Inflammatory macrophage (primary cell): ENCODE results near the gene TMEM229B.
"Not testable (repeated sequence)": the region's sequence is repeated elsewhere in the genome, so short reads cannot be mapped to it uniquely, and the experiment has no call there.

Source experiments
- DNase-seq, 2 donors: peaks; one replicate each; pipeline ENCODE4 v3.0.0-alpha.2; 2020 to 2022

Gene TMEM229B

DNA sequence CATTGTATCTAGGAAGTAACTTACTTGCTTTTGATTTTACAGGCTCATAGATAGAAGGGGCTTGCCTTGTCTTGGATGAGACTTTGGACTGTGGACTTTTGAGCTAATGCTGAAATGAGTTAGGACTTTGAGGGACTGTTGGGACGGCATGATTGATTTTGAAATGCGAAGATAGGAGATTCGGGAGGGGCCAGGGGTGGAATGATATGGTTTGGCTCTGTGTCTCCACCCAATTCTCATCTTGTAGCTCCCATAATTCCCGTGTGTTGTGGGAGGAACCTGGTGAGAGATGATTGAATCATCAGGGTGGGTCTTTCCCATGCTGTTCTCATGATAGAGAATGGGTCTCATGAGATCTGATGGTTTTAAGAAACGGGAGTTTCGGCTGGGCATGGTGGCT is 36.9 kb downstream of the TMEM229B start:
- not testable (repeated sequence) for DNase-seq

DNA sequence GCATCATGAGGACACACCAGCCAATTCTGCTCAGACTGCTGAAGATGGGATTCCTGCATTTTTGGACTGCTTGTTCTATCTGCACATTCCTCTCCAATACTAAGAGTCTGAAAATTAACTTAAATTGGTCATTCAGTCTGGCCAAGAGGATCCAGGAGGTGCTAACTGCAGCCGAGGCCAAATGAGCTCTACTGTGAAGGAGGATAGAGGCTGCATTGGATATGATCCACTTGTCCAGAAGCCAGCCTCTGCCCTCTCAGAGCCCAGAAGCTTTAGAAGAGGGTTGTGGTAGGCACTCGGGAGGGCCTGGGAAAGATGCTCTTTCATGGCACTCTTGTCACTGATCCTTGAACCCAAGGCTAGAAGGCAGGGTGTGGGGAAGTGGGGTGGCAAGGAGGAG is 39.4 kb downstream of the TMEM229B start:
- no peak for DNase-seq

DNA sequence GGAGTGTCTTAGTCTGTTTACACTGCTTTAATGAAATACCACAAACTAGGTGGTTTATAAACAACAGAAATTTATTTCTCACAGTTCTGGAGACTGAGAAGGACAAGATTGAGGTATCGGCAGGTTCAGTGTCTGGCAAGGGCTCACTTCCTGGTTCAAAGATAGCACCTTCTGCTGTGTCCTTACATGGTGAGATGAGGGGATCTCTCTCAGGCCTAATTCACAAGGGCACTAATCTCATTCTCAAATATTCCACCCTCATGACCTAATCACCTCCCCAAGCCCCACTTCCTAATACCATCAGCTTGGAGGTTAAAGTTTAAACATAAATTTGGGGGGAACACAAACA is 41.5 kb downstream of the TMEM229B start:
- no peak for DNase-seq

DNA sequence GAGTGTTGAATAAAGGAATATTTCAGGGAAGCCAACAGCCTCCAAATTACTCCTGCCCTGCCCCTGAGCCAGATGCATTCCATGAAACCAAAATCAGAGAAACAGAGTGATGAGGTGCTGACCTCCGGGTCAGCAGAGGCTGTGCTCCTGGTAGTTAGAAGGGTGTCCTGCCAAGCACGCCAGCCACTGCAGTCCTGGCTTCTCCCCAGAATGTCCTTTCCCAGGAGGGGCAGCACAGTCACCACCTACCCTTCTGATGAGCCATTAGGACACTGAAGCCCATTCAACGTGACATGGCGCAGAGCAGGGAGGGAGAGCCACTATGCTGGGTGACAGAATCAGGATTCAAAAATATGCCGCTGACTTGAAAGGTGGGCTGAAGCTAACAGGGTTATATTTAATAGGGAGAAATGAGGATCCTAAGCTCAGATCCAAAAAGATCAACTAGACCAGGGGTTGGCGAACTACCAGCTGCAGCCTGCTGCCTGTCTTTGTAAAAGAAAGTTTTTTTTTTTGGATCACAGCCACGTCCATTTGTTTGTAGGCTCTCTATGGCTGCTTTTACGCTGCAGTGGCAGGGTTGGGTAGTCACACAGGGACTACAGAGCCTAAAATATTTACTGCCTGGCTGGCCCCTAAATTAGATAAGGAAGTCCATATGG is 42.0 kb downstream of the TMEM229B start:
- no peak for DNase-seq

DNA sequence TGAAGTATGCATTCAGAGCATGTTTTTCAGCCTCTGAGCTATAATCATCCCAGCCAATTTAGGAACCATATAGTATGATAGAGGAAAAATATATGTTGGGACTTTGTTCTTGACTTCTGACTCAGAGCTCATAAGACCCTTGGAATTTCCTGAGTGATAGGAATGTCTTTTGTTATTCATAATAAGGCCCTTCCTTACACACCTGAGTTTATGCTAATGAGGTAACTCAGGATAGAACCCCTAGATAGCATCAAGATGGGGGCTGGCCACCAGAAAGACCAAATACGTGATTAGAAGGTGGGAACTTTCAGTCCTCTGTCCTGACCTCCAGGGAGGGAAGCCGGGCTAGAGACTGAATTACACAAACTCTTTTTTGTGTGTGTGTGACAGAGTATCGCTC is 44.1 kb downstream of the TMEM229B start:
- no peak for DNase-seq

DNA sequence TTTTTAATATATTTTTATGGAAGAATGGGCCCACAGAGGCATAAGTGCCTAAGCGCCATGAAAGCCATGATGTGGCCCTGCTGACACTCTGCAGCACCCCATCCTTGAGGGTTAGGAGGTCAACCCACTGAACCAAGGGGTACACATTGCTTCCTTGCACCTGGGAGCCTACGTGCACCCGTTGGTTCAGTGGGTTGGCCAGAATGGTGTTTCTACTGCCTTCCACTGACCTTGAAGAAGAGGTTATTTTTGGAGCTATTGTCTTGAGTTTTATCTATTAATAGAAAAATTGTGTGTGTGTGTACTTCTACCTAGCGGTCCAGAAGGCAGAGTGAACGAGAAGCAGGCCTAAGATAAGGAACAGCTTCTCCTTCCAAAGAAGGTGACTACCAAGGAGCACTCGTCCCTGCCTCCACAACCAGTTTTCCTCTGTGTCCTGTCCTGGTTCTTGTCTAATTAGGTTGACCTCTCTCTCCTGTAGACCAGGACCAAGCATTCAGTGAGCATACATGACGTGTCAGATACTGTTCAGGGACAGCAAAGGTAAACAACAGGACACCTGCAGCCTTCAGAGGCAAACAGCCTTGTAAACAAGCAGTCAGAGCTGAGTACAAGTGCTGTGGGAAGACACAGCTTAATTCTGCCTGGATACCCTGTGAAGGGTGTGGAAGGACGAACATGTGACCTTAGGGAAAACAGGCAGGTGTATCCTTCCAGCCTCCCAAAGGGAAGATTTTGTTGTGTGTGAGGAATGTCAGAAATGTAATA is 46.2 kb downstream of the TMEM229B start:
- DNase-seq: no peak

DNA sequence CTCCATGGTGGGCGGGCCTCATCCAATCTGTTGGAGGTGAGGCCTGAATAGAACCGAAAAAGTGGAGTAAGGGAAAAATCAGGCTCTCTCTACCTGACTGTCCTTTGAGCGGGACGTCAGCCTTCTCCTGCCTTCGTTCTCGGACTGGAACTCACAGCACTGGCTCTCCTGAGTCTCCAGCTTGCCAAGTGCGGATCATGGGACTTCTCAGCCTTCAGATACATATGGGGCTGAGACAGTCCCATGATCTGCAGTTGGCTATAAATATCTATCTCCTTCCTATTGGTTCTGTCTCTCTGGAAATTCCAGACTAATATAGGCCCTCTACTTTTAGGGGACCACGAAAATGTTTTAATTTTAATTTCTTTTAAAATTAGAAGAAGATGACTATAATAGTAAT is 46.8 kb downstream of the TMEM229B start:
- no peak for DNase-seq

DNA sequence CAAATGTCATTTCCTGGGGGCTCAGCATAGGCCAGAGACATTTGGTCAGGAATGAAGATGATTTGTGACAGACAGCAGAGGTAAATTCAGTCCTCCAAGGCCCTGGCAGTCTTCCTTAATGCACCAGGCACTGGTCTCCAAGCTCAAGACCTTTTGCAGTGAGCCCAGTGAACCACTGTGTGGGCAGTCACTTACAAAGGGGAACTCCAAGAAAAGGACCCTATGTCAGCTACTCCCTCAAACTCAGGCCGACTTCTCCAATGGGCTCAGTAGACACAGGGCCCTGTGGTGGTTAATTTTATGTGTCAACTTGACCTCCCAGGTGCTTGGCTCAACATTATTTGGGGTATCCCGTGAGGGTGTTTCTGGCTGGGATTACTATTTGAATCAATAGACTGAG is 47.3 kb downstream of the TMEM229B start:
- peak; percentile 56 to 84 for DNase-seq

DNA sequence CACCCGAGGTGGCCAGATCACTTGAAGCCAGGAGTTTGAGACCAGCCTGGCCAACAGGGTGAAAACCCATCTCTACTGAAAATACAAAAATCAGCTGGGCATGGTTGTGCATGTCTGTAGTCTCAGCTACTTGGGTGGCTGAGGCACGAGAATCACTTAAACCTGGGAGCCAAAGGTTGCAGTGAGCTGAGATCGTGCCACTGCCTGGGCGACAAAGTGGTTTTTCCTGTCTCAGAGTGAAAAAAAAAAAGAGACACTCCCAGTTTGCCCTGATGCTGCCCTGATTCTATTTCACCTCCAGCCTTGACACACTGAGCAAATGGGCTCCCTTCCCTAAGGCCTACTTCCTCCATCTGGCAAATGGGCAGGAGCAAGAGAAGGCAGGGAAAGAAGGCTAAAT is 48.0 kb downstream of the TMEM229B start:
- DNase-seq: no peak

DNA sequence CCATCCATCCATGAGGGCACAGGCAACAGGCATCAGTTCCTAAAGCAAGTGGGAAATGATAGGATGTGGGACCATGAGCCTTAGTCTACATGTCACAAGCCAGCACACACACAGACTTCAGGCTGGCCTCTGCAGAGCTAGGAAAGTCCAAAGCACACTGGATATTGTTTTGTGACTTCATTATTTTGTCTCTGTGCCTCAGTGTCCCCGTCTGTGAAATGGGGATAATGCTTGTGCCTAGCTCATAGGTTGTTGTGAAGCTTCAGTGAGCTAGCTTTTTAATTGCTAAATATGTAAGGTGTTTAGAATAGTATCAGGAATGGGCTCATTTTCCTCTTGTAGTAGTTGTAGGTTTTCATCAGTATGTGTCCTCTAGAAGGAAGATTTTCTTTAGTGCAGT is 49.6 kb downstream of the TMEM229B start:
- DNase-seq: no peak

DNA sequence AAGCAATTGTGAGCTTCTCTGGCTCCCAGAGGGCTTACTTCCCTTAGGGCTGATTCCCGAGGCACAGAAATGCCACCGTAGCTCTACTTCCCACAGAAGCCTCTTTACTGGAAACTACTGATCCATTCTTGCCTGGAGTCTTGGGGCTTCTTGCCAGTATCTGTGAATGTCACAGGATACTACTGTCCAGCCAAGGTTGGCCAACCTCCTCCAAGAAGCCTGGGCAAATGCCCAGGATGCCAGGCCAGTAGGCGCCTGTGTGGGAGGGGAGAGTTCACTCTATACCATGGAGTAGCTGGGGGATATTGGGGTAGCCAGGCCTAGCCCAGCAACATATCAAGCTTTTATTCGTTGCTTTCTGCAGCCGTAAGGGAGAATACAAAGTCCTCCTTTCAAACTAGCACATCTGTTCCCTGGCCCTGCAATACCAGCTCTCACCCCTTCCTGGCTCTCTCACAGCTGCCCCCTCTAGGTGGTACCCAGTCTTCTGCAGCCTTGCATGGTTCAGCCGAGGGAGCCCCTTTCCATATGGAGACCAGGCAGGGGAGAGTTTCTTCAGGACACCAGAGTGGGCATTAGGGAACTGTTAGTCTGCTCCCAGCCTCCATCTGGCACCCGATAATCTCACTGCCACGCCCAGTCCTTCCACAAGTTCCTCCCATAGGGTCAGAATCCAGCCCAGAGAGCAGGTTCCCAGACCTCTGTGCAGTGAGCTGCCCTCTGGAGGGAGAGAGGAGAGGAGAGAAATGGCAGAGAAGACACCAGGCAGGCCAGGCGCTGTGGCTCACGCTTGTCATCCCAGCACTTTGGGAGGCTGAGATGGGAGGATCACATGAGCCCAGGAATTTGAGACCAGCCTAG is 52.3 kb downstream of the TMEM229B start:
- no peak for DNase-seq

DNA sequence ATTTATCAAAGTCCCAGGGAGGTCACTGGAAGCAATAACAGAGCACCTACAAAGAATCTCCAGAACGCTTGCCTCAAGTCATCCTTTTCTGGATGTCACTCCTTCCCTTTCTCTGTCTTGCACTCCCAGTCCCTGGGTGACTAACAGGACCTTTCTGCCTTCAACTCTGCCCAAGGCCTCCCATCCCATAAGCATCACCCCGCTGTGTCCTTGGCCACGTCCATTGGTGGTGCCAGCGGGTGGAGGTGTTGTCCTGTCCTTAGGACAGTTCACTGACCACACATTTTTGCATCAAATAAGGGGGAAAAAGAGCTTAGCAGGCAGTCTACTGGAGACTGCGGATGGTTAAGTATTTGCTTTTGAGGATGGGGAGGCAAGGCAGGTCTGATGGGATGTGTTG is 52.9 kb downstream of the TMEM229B start:
- DNase-seq: no peak

DNA sequence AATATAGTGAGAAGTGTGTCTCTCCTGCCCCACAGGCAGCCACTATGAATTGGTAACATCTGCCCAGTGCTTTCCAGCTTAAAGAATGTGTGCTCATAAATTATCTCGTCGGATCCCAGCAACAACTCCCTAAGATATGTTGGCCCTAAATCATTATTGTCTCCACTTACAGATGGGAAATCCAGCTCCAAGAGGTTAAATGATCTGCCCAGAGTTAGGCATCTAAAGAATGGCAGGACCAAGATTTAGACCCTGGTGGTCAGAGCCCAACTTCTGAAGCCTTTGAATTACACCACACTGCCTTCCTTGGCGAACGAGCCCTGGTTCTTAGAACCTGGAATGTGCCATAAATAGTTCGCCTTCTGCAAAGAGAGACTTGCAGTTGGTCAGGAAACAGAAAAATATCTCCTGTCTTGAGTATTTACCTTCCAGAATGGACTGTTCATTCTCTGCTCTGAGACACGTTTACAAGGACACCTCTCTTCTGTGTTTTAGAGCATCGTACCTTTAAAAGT is 56.4 kb downstream of the TMEM229B start:
- DNase-seq: no peak

DNA sequence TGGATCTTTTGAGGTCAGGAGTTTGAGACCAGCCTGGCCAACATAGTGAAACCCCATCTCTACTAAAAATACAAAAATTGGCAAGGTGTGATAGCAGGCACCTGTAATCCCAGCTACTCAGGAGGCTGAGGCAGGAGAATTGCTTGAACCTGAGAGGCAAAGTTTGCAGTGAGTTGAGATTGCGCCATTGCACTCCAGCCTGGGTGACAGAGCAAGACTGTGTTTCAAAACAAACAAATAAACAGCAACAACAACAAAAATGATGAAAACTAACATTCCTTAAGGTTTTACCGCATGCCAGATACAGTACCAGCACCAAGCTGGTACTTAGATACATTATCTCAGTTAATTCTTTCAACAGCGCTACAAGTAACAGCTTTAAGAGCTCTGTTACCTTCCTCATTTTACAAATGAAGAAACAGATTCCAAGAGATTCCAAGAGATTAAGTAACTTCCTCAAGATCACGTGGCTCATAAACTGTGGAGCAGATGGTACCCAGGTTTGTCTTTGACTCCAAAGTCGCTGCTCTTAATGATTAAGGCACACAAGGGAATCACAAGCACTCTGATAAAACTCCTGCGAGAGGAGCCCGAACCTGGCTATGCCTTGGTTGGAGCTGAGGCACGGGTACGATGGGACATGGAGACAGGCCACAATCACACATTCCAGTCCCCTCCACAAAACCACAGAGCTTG is 58.9 kb downstream of the TMEM229B start:
- DNase-seq: peak in 1 of 2 donors; percentile 26

DNA sequence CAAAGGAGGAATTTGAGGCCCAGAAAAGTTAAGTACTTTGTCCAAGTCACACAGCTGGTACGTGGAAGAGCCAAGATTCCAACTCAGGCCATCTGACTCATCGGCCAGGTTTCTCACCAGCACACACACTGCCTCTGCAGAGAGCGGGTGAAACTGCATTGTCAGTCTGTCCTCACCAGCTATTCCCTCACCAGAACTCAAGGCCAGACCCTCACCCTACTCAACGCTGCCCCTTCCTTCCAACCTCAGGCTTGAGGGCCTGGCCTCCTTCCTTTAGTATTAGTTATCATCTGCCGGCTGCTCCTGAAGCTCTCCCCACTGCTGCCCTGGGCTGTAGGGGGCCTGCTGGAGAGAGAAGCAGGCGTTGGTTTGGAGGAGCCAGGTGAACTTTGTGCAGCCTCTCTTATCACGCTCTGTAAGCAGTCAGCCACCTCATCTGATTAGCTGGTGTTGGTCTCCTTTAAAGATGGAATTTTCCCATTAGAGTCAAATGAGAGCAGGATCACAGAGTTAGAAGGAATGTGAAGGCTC is 60.0 kb downstream of the TMEM229B start:
- no peak for DNase-seq

DNA sequence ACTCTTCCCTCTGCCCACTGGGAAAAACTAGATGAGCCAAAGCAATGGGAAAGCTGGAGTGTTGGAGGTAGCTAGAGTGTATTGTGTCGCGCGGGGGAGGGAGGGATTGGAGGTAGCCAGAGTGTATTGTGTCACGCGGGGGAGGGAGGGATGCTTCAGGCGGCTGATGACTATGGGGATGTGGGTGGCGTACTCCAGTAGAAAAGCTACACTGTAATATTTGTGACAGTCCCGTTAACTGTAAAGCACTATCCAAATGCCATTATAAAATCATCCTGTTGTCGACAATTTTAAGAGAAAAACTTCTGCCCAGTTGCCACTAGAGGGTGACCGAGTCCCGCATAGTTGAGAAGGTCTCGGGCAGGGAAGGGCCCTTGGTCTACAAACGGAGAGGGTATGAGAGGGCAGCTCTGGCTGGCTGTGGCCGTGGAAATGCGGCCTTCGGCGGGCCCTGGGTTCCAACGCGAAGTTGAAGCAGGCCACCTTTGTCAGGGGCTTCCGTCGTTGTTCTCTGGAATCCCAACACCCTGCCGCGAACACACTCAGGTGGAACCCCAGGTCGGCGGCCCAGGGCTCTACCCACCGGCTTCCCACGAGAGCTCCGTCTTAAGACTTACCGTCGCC is 61.4 kb downstream of the TMEM229B start:
- peak; percentile 81 for DNase-seq

DNA sequence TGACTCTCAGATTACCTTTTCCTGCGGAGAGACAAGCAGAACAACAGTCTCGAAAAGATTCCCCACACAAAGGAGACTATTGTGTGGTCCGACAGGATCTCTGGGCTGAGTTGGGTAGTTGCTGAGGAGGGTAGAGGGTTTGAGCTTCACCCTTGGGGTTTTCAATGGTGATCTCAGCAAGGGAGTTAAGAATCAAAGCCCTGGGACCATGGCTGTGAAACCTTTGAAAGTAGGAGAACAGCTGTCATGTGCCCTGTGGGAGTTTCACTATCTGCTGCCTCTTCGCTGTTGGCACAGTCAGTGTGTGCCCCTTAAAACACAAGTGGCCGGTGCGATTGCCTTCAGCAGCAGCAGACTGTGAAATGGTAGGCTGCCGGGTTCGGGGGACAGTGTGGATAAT is 62.4 kb downstream of the TMEM229B start:
- no peak for DNase-seq

DNA sequence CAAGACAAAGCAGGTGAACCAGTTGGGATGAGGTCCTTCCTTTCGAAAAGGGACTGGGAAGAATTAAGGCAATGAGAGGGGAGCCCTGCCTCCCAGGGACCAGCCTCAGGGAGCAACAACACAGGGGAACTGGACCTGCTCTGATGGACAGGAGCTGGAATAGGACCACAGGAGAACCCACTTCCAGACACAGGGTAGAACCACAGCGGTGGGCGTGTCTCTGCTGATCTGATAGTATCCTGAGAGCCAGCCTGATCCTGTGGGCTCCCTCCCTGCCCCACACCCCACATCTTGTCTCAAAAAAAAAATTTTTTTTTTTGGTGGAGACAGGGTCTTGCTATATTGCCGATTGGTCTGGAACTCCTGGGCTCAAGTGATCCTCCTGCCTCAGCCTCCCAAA is 62.9 kb downstream of the TMEM229B start:
- no peak for DNase-seq

DNA sequence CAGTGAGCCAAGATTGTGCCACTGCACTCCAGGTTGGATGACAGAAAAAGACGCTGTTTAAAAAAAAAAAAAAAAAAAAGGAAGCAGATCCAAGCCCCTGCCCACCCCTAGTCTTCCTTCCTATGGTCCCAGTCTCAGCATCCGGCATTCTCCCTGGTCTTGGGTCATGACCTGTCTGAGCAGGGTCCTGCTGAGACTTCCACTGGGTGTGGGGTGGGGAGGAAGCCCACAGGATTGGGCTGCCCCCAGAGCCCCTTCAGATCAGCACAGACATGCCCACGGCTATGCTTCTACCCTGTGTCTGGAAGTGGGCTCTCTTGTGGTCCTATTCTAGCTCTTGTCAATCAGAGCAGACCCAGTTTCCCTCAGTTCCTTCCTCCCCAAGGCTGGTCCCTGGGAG is 64.0 kb downstream of the TMEM229B start:
- no peak for DNase-seq

DNA sequence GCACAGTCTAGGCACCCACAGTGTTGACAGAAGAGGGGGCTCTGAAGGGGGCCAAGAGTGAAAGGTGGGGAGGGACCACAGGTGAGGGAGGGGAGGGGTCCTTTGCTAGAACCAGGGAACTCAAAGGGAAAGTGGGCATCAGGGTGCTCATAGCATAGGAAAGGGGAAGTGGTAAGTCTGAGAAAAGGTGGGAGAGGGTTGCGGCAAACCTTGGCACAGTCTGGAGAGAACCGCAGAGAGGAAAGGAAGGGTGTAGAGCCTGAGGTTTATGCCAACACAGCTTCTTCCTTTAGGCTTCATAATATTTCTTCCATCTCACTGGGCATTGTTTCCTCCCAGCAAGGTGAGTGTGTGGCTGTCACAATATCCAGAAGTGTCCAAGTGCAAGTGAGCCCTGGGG is 65.1 kb downstream of the TMEM229B start:
- peak; percentile 34 to 38 for DNase-seq

DNA sequence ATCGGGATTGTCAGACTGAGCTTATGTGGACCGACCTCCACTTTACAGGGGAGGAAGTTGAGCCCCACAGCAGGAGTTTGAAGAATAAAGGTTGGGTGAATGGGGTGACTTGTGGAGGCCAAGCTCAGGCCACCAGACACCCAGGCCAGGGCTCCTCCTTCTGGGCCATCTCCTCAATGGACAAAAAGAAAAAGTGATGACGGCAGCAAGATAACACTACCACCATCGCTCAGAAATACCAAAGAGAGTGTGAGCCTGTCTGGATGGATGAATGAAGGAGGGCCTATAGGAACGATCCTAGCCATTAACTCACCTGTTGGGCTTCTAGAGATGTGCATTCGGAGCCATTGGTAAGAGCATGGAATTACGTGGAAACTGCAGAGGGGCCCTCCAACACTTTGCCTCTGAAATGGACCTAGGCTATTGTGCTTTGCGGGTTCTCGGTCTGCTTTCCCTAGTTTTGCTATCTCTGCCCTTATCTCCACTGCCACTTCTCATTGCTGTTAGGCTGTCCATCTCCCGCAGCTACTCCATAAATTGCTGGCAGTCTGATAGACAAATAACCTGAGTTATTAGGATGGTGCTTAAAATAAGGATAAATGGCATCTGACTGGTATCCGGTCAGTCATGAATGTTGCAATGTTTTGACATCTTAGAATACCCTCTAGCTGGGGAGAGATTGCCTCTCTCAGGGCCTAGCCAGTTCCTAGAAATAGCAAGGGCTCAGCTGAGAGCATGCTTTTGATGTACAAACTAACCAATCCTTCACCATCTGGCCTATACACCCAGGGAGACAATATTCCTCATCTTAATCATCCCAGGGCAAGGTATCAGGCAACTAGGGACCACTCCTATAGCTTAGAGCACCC is 66.9 kb downstream of the TMEM229B start:
- DNase-seq: no peak
